GM21528 (cell line): ENCODE measurements around the gene ALAS1.

ENCODE experiments used
- ATAC-seq: cut with Tn5 transposase; IDR thresholded peaks from one replicate; pipeline ENCODE4 v1.9.1; 2021; ENCODE audit warnings: mild to moderate bottlenecking, moderate library complexity; ENCODE audit not compliant: unreplicated experiment, low FRiP score

ALAS1 gene

DNA sequence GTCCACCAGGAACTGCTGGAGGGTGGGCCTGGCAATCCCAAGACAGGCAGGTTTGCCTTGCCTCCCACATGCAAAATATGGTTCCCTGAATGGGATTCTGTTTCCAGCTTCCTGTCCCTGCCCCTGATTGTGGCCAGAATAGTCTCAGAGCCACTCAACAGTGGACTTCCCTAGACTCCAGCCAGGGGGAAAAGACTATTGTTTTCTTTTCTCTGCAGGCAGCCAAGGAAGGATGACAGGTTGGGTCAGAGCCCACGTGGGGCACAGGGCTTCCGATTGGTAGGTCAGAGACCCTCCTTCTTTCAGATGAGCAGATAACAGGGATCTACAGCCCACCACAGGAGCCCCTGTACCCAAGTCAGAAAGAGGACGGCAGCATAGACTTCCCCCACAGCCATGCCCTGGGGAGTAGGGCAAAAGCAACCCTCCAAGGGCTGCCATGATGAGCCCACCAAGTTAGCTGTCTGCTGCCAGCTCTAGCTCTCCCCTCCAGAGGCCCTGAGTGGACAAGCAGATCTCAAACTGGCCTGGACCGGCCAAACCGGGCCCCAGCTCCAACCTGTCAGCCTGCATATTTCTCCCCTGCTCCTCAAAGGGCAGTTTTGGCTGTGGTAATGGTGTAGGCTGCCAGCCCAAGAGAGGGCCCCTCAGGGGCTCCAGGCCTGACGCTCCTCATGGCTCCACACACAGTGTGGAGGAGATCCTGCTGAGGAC is 21.1 kb downstream of the ALAS1 start:
- ATAC-seq, result no peak

DNA sequence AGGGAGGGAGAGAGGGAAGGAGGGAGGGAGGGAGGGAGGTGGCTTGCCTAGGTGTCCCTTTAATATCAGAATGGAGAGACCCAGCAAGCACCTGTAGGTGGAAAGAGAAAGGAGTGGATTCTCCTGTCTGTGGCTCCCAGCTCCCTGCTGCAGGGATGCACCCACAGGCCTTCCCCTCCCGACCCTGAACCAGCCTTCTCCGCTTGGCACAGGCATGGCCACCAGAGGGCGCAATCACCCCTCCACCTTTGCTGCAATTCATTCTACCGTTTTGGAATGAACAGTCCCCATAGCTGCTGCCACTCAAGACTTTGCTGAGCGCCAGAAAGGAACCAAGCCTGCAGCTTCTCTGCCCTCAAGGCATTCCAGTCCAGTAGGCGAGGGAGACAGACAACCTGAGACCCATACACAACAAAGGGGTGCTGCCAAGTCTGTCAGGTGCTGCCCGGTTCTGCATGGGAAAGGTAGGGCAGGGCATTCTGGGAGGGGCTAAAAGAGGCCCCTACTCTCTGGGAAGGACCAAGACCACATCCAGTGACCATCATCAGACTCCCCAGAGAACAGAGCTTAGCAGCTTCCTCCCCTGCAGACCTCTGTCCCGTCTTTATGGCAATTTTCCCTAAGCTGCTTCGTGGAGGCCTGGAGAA is 22.5 kb downstream of the ALAS1 start:
- ATAC-seq, result no peak

DNA sequence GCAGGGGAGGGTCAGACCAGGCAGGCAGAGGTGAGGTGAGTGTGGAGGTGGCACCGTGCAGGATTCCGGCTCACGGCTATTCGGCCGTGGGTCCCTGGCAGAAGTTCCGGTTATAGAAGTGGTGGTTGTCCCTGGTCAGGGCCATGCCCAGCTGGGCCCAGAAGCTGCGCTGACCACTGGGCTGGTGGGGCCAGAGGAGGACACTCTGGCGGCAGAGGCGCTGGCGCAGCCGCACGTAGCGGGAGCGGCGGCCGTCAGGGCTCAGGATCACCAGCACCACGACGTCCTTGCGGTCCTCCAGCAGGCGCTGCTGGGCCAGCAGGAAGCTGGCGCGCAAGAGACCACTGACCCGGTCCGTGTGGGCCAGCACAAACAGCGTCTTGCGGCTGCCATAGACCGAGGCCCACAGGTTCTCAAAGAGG is 23.2 kb downstream of the ALAS1 start:
- ATAC-seq, result no peak

DNA sequence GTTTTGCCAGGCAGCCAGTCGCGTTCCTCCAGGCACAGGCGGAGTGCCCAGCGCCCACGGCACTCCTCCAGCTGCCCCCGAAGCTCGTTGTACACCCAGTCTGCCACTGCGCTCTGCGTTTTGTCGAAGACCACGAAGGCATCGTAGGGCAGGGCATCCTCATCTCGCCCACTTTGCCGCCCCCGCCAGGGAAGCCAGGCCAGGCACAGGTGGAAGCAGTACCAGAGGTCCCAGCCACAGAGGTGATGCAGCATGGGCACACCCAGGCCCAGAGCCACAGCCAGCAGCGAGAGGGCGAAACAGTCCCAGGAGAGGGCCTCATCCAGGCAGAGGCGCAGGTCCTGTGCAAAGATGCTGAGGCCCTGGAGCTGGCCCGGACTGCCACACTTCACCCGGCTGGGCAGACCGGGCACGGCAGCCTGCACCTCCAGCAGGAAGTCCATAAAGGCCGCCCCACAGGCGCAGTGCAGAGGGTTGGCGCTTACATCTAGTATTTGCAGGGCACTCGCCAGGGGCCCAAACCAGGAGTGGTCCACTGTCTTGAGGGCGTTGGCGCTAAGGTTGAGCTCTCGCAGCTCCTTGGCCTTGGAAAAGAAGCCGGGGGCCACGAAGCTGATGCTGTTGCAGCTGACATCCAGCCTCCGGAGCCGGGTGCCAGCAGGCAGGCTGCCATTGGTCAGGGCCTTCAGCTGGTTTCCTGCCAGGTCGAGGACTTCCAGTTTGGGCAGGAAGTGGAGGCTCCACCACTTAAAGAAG is 23.8 kb downstream of the ALAS1 start:
- ATAC-seq, result no peak

DNA sequence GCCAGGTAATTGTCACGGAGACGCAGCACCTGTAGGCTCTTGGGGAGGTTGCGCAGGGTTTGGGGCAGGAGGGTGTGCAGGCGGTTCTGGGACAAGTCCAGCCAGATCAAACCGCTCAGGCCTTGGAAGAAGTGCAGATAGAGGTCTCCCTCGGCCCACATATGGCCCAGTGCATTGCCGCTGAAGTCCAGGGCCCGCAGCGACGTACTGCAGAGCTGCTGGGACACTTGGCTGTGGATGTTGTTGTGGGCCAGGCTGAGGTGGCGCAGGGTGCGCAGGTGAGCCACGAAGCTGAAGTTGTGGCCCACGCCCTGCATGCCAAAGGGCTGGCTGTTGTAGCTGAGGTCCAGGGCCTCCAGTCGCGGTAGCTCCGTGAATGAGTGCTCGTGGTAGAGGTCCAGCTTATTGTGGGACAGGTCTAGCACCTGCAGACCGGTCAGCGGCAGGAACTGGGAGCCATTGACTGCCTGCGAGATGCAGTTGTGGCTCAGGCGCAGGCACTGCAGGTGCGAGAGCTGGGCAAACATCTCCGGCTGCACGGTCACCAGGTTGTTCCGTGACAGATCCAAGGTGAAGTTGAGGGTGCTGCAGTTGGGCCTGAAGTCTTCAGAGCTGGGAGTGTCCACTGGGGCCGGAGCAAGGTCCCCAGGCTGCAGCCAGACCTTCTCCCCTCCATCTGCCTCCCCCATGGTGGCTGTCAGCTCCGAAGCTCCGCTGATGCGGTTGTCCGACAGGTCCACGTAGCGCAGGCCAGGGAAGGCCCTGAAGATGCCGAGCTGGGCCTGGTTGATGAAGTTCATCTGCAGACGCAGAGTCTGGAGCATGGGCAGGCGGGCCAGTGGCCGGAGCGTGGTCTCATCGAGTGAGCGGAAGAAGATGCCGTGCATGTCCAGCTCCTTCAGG is 24.6 kb downstream of the ALAS1 start:
- ATAC-seq, result no peak

DNA sequence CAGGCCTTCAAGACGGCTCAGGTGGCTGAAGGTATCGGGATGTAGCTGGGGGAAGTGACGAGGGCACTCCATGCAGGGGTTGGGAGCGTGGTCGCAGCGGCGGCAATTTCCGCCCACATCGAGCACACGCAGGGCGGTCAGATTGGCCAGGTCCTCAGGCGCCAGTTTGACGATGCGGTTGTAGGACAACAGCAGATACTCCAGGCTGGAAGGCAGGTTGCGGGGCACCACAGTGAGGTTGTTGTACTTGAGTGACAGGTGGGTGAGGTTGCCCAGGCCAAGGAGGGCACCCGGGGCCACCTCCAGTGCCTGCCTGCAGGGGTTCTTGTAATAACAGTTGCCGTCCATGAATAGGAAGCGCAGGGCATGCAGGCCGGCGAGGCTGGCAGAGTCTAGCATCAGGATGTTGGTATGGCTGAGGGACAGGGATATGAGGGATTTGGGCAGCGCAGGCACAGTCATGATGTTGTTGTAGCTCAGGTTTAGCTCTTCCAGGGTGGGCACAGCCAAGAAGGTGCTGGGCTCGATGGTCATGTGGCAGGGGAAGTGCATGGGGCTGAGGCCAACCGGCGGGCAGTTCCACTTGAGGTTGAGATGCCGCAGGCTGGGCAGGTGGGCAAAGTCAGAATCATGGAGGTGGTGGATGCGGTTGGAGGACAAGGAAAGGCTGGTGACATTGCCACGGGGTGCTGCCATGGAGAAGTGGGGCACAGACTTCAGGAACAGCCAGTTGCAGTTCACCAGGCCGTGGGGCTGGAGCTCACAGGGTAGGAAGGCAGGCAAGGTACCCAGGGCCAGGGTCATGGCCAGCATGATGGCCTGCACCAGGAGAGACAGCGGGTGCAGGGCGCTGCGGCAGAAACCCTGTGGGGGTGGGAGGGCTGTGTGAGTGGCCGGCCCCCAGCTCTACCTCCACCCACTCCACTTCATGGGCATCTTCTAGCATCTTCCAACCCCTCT is 25.8 kb downstream of the ALAS1 start:
- ATAC-seq, result no peak

DNA sequence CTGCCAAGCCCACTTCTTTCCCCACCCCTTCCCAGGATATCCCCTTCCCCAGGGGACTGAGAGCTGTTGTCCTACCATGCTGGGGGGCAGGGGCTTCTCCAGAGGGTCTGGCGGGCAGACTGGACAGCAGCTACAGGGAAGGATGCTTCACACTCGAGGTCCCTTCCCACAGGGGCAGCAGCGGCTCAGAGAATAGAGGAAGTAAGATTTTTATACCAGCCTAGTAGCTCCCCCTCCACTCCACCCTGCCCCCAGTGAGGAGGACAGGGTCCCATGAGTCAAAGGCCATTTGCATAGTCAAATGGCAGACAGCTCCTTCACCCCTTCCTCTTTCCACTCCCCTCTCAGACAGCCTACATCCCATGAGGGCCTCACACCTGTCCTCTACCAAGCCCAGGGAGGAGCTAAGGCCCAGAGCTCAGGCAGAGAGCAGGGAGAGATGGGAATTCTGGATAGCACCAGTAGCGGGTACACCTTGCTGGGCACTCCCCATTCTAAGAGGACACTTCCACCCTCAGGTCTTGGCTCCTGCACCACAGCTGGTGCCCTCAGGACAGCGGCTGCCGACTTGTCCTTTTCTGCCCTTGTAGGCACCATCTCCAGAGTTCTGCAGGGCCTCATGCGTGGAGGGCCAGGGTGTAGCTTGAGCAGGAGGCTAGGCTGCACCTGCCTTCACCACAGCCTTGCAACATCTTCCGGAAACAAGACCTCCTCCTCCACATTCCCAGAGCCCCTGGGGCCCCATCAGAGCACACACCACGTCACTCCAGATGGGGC is 27.7 kb downstream of the ALAS1 start, which contains the start of gene TLR9:
Gene TLR9, minus strand, starts transcription at position 194 of the 777 bp plus-strand sequence. Its CDS starts 116 bp downstream, at position 78.
- peak; percentile 76 for ATAC-seq

DNA sequence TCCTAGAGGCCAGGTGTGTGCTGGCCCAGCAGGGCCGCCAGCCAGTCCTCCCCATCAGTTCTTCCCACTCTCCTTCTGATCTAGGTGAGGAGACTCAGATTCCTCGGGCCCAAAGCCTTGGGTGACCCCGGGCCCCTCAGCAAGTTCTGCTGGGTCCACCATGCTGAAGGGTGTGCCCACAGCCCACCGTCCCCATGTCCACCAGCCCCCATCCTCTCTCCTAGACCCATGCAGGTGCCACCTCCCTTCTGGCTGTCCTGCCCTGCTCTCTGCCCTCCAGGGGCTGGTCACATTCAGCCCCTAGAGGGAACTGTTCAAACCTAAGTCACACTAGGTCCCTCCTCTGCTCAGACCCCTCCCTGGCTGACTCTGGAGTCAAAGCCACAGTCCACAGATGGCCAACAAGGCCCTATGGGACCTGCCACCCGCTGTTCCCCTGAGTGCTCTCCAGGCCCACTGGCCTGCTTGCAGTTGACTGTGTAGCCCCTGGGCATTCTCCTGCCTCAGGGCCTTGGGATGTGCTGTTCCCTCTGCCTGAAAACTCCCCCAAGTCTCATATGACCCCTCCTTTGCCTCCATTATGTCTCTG is 28.4 kb downstream of the ALAS1 start:
- no peak for ATAC-seq

DNA sequence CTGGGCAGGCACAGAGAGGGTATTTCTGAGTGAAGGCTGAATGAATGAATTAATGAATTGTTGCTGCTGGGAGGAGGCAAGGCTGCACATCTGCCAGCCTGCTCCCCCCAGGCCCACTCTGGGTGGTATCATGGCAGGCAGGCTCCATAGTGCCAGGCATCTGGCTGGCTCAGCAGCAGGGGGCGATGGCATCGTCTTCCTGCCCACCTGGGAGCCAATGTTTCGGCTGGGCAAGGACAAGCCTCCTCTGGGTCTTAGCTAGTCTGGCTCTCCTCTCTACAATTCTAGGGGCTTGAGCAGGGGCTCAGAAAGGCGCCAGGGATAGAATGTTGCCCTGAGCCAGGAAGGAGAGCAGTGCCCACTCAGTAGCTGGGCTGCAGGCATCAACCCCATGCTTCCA is 29.2 kb downstream of the ALAS1 start:
- ATAC-seq, result no peak

DNA sequence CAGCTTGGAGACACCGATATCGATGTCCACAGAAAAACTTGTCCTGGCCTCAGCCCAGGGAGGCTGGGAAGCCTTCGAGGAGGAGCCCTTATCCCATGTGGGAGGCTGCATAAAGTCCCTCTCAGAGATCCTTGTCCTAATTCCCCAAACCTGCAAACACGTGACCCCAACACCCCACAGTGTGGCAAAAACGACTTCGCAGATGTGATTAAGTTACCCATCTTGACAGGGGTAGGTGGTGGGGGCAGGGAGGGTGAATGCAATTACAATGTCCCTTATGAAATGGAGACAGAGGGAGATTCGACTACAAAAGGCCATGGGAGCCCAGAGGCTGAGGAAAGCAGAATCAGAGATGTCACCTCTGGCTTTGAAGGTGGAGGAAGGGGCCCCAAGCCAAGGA is 29.8 kb downstream of the ALAS1 start:
- ATAC-seq, result no peak

DNA sequence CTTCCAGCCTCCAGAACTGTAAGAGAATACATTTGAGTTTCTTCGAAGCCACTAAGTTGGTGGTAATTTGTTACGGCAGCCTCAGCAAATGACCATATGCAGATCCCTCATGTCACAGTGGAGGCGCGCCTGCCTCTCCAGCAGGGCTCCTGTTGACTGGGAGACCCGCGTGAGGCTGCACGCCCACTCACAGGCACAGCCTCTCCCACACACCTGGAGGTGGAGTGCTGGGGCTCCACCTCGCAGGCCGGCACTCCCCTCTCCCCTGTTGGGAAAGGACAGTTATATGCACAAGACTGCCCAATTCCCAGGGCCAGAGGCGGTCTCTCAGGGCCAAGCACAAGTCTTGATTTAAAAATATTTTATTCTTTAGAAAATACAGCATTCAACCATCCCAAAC is 30.3 kb downstream of the ALAS1 start:
- no peak for ATAC-seq

DNA sequence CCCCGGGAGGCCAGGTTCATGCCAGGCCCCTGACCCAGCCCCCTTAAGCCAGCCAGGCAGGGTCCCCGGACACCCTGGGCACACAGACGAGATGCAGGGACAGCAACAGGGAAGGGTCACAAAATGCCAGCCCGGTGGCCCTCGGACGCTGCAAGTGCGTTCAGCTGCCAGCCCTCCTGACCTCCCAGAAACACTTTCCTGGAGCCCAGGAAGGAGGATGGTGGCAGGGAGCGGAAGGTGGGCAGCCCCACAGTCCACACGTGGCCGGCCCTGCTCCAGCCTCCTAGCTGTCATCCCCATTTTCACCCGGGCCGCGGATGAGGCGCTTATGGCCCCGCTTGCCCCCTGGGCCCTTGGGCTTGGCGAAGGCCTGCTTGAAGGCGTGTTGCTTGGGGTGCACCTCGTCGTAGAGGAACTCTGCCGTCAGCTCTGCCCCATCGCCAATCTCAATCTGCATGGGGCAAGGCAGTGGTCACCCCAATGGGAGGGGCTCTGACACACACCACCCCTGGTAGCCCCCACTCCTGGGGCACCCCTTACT is 30.9 kb downstream of the ALAS1 start:
- no peak for ATAC-seq

DNA sequence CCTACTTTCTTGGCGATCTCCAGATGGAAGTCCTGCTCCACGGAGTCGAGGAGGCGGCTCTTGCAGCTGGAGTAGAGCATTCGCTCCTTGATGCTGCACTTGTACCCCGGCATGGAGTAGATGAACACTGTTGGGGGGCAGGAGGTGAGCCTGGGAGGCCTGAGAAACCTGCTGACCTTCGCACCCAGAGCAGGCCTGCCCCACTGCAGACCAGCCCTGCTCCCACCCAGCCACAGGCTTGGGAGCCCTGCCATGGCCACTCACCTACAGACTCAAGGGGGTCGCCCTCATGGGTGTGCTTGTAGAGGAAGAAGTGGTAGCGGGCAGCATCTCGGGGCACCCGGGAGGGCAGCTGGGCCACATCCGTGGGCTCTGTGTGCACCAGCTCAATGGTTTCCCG is 31.7 kb downstream of the ALAS1 start:
- no peak for ATAC-seq

DNA sequence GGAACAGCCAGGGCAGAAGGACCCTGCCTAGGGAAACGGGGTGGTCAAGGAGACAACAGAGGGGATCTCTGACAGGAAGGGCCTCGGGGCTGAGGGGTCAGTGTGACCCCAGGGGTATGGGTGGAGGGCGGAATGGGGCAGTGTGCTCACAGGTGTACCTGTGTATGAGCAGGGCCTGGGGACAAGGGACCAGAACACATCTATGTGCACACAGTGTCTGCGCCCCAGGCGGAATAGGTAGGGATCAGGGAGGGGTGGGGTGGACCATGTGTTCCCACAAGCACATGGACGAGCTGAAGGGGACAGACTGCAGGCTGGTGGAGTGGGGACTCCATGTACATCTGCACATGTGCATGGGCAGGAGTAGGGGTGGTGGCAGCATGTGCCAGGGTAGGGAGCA is 32.5 kb downstream of the ALAS1 start:
- ATAC-seq, result no peak

DNA sequence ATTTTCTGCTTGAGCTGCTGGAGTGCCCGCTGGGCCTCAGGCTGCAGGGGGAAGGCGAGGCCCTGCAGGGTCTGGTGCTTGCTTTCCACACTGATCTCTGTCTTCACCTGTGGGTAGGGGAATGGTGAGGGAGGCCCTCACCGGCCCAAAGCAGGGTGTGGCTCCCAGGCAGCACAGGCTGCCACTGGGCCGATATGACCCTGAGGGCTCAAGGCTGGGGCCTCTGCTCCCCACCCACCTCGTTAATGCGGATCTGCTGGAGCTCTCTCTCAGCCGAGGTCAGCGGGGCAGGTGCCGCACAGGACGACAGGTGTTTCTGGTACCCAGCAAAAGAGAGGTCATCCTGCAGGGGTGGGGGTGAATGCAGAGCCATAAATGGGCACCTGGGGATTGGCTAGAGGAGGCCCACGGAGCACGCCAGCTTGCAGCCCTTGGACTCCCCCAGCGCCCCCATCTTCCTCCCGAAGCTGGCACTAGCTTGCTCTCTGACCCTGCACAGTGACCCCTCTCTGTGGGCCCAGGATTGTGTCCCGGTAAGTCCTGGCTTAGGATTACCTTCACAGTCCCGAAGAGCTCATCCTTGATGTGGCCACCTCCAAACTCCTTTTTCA is 33.0 kb downstream of the ALAS1 start:
- no peak for ATAC-seq

DNA sequence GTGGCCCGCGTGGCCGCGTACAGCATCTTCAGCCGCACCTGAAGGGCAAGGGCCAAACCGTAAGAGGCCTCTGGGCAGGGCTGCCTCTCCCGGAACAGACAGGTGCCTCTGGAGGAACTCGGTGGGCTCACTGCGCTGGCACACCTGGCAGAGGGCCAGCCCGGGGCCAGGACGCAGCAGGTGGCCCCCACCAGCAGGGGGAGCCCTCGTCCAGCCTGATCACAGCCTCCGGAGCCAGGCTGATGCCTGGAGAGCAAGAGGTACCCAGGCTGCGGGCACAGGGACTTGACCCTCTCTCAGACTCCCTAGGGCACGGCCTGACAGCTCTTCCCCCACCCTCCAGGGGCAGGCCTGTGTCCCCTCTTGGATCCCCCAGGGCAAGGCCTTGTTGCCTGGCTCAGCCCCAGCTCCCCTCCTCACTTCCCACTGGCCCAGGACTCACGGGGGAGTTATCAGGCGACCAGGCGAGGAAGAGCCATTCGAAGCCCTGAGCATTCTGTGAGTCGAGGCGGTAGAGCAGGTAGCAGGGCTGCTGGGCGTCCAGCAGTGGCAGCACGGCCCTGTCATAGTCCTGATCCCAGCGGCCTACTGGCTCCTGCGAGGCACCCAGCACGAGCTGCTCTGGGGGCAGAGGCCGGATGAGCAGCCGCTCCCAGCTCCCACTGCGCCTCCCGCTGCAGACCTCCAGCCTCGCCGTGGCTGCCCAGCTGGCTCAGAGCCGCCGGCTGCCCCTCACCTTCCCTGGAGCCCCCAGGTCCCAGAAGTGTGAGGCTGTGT is 33.7 kb downstream of the ALAS1 start:
- ATAC-seq, result no peak
